IMR-90 (cell line): ENCODE measurements around the gene TP53TG3F. TPM values are rescaled to one million over a fixed set of nuclear protein-coding genes. Genes with fewer than 3 reads are reported as not detected.
"Not testable (repeated sequence)": the region's sequence is repeated elsewhere in the genome, so short reads cannot be mapped to it uniquely, and the experiment has no call there.

Source experiments
- ATAC-seq: fragments of 200-7000 bp; cut with Tn5 transposase; 2 replicates; pipeline ENCODE4 v1.9.1; 2020; ENCODE audit warnings: low read depth, mild to moderate bottlenecking, moderate library complexity
- BruUV-seq: library from RNA; stranded (reverse); fragments of 400-500 nt; replicated peaks from 2 replicates; lab custom pipeline; 2021; lab: Mats Ljungman, UMichigan
- CTCF ChIA-PET: fragments of 300-600 bp; formaldehyde crosslinking; extraction: SDS; loops from one replicate; lab custom pipeline; 2021; ENCODE audit warnings: antibody characterized with exemption; lab: Yijun Ruan, JAX
- POLR2A ChIA-PET: fragments of 300-600 bp; sonication (Branson Sonifier 250); formaldehyde crosslinking; loops from one replicate; lab custom pipeline; 2022; ENCODE audit warnings: antibody characterized with exemption; ENCODE audit not compliant: unreplicated experiment; lab: Charles Lee
- DNase-seq: peaks from one replicate; pipeline ENCODE4 v3.0.0; 2013
- H2AFZ ChIP-seq: replicated peaks from 2 replicates; pipeline ENCODE3; 2013; ENCODE audit warnings: low read length, mild to moderate bottlenecking; ENCODE audit not compliant: poor library complexity
- H2AK5ac ChIP-seq: 2 replicates; pipeline ENCODE4 v1.6.1; 2013; ENCODE audit warnings: low read depth, low read length, inconsistent platforms
- H2AK9ac ChIP-seq: replicated peaks from 2 replicates; pipeline ENCODE3; 2013; ENCODE audit warnings: mild to moderate bottlenecking, low read depth, low read length, moderate library complexity; ENCODE audit not compliant: poor library complexity
- H2BK120ac ChIP-seq: 2 replicates; pipeline ENCODE4 v1.6.1; 2013; ENCODE audit warnings: low read depth, low read length, inconsistent platforms
- H2BK15ac ChIP-seq: 3 replicates; pipeline ENCODE4 v1.6.1; 2013; ENCODE audit warnings: low read depth, low read length, inconsistent platforms
- H2BK20ac ChIP-seq: 2 replicates; pipeline ENCODE4 v1.6.1; 2013; ENCODE audit warnings: low read depth, mild to moderate bottlenecking, inconsistent platforms, low read length, moderate library complexity
- H2BK5ac ChIP-seq: 2 replicates; pipeline ENCODE4 v1.6.1; 2013; ENCODE audit warnings: mild to moderate bottlenecking, low read depth, low read length, inconsistent platforms; ENCODE audit not compliant: poor library complexity, severe bottlenecking
- H3K14ac ChIP-seq: replicated peaks from 2 replicates; pipeline ENCODE4 v1.6.1; 2013; ENCODE audit warnings: low read depth, low read length, inconsistent platforms
- H3K18ac ChIP-seq: 2 replicates; pipeline ENCODE4 v1.6.1; 2013; ENCODE audit warnings: low read depth, low read length, control low read depth
- H3K23ac ChIP-seq: 2 replicates; pipeline ENCODE4 v1.6.1; 2013; ENCODE audit warnings: low read depth, low read length, inconsistent platforms
- H3K27ac ChIP-seq: 2 replicates; pipeline ENCODE4 v1.5.1; 2013; ENCODE audit warnings: mild to moderate bottlenecking, control low read depth, low read length; ENCODE audit not compliant: insufficient read depth
- H3K27me3 ChIP-seq: 2 replicates; pipeline ENCODE4 v1.6.1; 2013; ENCODE audit warnings: low read length; ENCODE audit not compliant: control insufficient read depth, insufficient read depth
- H3K36me3 ChIP-seq: 2 replicates; pipeline ENCODE4 v1.6.1; 2013; ENCODE audit warnings: low read length, mixed read lengths; ENCODE audit not compliant: control insufficient read depth, insufficient read depth
- H3K4ac ChIP-seq: 2 replicates; pipeline ENCODE4 v1.6.1; 2013; ENCODE audit warnings: low read depth, low read length, inconsistent platforms
- H3K4me1 ChIP-seq: 2 replicates; pipeline ENCODE4 v1.6.1; 2013; ENCODE audit warnings: low read length, mixed read lengths; ENCODE audit not compliant: control insufficient read depth, insufficient read depth
- H3K4me2 ChIP-seq: 2 replicates; pipeline ENCODE4 v1.6.1; 2013; ENCODE audit warnings: low read depth, mild to moderate bottlenecking, control low read depth, low read length, moderate library complexity
- H3K4me3 ChIP-seq: 2 replicates; pipeline ENCODE4 v1.5.1; 2013; ENCODE audit warnings: low read depth, mild to moderate bottlenecking, control low read depth, low read length, moderate library complexity; ENCODE audit not compliant: insufficient read depth
- H3K56ac ChIP-seq: 2 replicates; pipeline ENCODE4 v1.6.1; 2013; ENCODE audit warnings: low read length, inconsistent platforms; ENCODE audit not compliant: insufficient read depth; ENCODE audit errors: extremely low read depth
- H3K79me1 ChIP-seq, 2 experiments: 2 replicates each; pipeline ENCODE4 v1.6.1; 2013; ENCODE audit warnings: low read length in 2 of 2, inconsistent platforms in 1 of 2, low read depth in 1 of 2
- H3K9ac ChIP-seq: 2 replicates; pipeline ENCODE4 v1.6.1; 2013; ENCODE audit warnings: low read depth, low read length, control low read depth
- H3K9me1 ChIP-seq: 2 replicates; pipeline ENCODE4 v1.6.1; 2013; ENCODE audit warnings: low read length, inconsistent platforms; ENCODE audit not compliant: insufficient read depth
- H3K9me3 ChIP-seq: 2 replicates; pipeline ENCODE4 v1.6.1; 2013; ENCODE audit warnings: low read length; ENCODE audit not compliant: control insufficient read depth, insufficient read depth
- H4K20me1 ChIP-seq: 2 replicates; pipeline ENCODE4 v1.6.1; 2013; ENCODE audit warnings: low read length, inconsistent platforms; ENCODE audit not compliant: insufficient read depth
- H4K5ac ChIP-seq: 2 replicates; pipeline ENCODE4 v1.6.1; 2013; ENCODE audit warnings: mild to moderate bottlenecking, low read depth, low read length, control low read depth
- H4K8ac ChIP-seq, 2 experiments: 2 replicates each; pipeline ENCODE4 v1.6.1; 2013; ENCODE audit warnings: low read depth in 2 of 2, low read length in 2 of 2, control low read depth in 1 of 2, inconsistent platforms in 1 of 2
- H4K91ac ChIP-seq: 2 replicates; pipeline ENCODE4 v1.6.1; 2013; ENCODE audit warnings: low read depth, low read length, inconsistent platforms; ENCODE audit not compliant: insufficient read depth
- WGBS, 2 experiments: methylation state at CpG; one replicate each; pipeline versions ENCODE4 v1.1.5 to v1.1.7; 2013; ENCODE audit warnings: missing lambda C conversion rate in 2 of 2; ENCODE audit not compliant: insufficient read length in 1 of 2; ENCODE audit errors: extremely low coverage in 2 of 2; 5-methylcytosine and 5-hydroxymethylcytosine counted together
- dilution Hi-C: fragments of 300-500 bp; cut with HindIII; formaldehyde crosslinking; loops from one replicate; pipeline ENCODE4 v1.14.3; 2018; ENCODE audit warnings: low sequenced_read_pairs; ENCODE audit not compliant: unreplicated experiment
- in situ Hi-C: fragments of 300-500 bp; cut with MboI; formaldehyde crosslinking; loops from 3 replicates; pipeline ENCODE4 v1.14.3; 2019; ENCODE audit warnings: low sequenced_read_pairs, inconsistent platforms, mixed read lengths
- intact Hi-C: fragments of 100-400 bp; cut with micrococcal nuclease; formaldehyde crosslinking; loops from 2 replicates; pipeline ENCODE4 v1.10.0; 2022
- microRNA-seq, 2 experiments: library from miRNA; stranded (forward) in 1 of 2; unstranded in 1 of 2; fragments of 10-50 nt in 1 of 2; fragments of <30 nt in 1 of 2; gene quantifications in 1 of 2; microRNA quantifications in 1 of 2; one replicate each; pipeline versions ENCODE3 to v1.1.0; 2013 to 2020; ENCODE audit not compliant: insufficient read depth in 1 of 2, insufficient read length in 1 of 2, unreplicated experiment in 1 of 2
- polyA plus RNA-seq, 3 experiments: library from polyadenylated mRNA; depleted of rRNA; stranded (reverse); fragments of >200 nt; gene quantifications; 2 replicates each; pipeline ENCODE4 v1.2.3, GENCODE V29; 2012; ENCODE audit warnings: low replicate concordance in 1 of 3
- small RNA-seq, 5 experiments: library from RNA; depleted of rRNA; stranded (forward); fragments of <200 nt; gene quantifications; one replicate each; pipeline ENCODE3, GENCODE V24; 2012
- total RNA-seq: library from RNA; depleted of rRNA; stranded (reverse); fragments of >200 nt; gene quantifications from 2 replicates; pipeline ENCODE4 v1.2.3, GENCODE V29; 2012; rRNA removed

The TP53TG3F gene
- total and polyA plus RNA-seq, 2 of the 4 experiments (the other 2 are of a cell fraction), result not detected

DNA sequence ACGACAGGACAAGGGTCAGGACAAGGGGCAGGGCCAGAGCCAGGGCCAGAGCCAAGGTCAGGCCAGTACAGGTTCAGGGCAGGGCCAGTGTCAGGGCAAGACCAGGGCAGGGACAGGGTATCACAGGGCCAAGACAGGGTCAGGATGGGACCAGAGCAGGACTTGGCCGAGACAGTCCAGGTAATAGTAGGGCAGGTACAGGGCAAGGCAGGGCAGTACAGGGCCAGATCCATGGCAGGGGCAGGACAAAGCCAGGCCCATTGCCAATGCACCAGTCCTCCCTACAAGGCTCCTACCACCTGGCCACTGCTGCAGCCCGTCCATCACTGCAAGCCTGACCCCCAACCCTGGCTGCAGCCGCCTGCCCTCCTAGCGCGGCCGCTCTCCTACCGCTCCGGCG lies 50.5 kb downstream of the TP53TG3F start:
- H3K4me3 ChIP-seq, H2AFZ ChIP-seq, H3K4me1 ChIP-seq, BruUV-seq, ATAC-seq, H3K9me3 ChIP-seq, H3K36me3 ChIP-seq, H2AK9ac ChIP-seq, POLR2A ChIA-PET, H2AK5ac ChIP-seq, H3K4me2 ChIP-seq, H3K9ac ChIP-seq, H2BK120ac ChIP-seq, dilution Hi-C loops, H4K8ac ChIP-seq, H4K20me1 ChIP-seq, H2BK20ac ChIP-seq, in situ Hi-C loops, H3K14ac ChIP-seq, H2BK5ac ChIP-seq, H3K27ac ChIP-seq, H3K9me1 ChIP-seq, H4K5ac ChIP-seq, H3K79me1 ChIP-seq, CTCF ChIA-PET, H4K91ac ChIP-seq, intact Hi-C loops, H3K56ac ChIP-seq, H3K27me3 ChIP-seq, H3K4ac ChIP-seq, H3K23ac ChIP-seq, H3K18ac ChIP-seq, H2BK15ac ChIP-seq, DNase-seq: not testable (repeated sequence)
- no CpG with 5 or more reads among the region's 10 CpGs for WGBS, 2 experiments

Small RNA genes lying within 50 kb of the gene (microRNA-seq; reads per million reads assigned to microRNA genes)
- not detected for gene AC136944.5 (ENCODE audit: insufficient read depth, insufficient read length)
- not detected for gene AC136944.6 (ENCODE audit: insufficient read depth, insufficient read length)

Small RNA genes lying within 50 kb of the gene (small RNA-seq; reads per million reads assigned to genes)
- 0 reads per million in 5 experiments for gene AC136944.5
- 0 reads per million in 5 experiments for gene AC136944.6

Other genes starting within 250 kb of the TP53TG3F start
- gene TP53TG3E, start 155.3 kb upstream of the TP53TG3F start, total RNA-seq, result not detected in 2 replicates
- 0.03 TPM in 1 of 2 replicates, not detected in the other for gene TP53TG3E, start 155.3 kb upstream of the TP53TG3F start, polyA plus RNA-seq (2012; rRNA removed)
- not detected in 2 replicates for gene TP53TG3B, start 98.8 kb upstream of the TP53TG3F start, total RNA-seq
- not detected in 2 replicates for gene TP53TG3B, start 98.8 kb upstream of the TP53TG3F start, polyA plus RNA-seq (2012; rRNA removed)